ENCODE results near the gene GPRIN2.

GRCh38 chr10:46556515-46557318, at the start of gene GPRIN2:
- TF ChIP-seq POLR2A (IDR thresholded peaks at IDR 0.05): peak in 3 of 4 donors; percentile 42 to 80 (median 58)
- TF ChIP-seq CTCF (IDR thresholded peaks at IDR 0.05): no peak
